ENCODE measurements around the gene WDR27.

WDR27 gene

GRCh38 chr6:169503422-169504152 is 198.2 kb downstream of the WDR27 start:
- TF ChIP-seq ISL1 (CRISPR knock-in tag; IDR thresholded peaks at IDR 0.05): no peak
- TF ChIP-seq PATZ1 (CRISPR knock-in tag; IDR thresholded peaks at IDR 0.05; ENCODE audit: borderline replicate concordance): no peak
- no peak for TF ChIP-seq OSR1 (CRISPR knock-in tag; IDR thresholded peaks at IDR 0.05)
- TF ChIP-seq ZNF8 (CRISPR knock-in tag; IDR thresholded peaks at IDR 0.05): no peak
- TF ChIP-seq ZFP30 (CRISPR knock-in tag; IDR thresholded peaks at IDR 0.05): no peak
- no peak for TF ChIP-seq CREB5 (CRISPR knock-in tag; IDR thresholded peaks at IDR 0.05; ENCODE audit: low read depth)
- TF ChIP-seq PPARA (CRISPR knock-in tag; IDR thresholded peaks at IDR 0.05; ENCODE audit: borderline replicate concordance): no peak
- no peak for TF ChIP-seq ZFP3 (CRISPR knock-in tag; IDR thresholded peaks at IDR 0.05)
- TF ChIP-seq CSDC2 (CRISPR knock-in tag; IDR thresholded peaks at IDR 0.05): no peak
- no peak for TF ChIP-seq TCF4 (CRISPR knock-in tag; IDR thresholded peaks at IDR 0.05; ENCODE audit: borderline replicate concordance)
- no peak for TF ChIP-seq ARNTL (CRISPR knock-in tag; IDR thresholded peaks at IDR 0.05; ENCODE audit: borderline replicate concordance, low read depth)
- no peak for TF ChIP-seq TOX (CRISPR knock-in tag; IDR thresholded peaks at IDR 0.05; ENCODE audit: borderline replicate concordance)
- no peak for TF ChIP-seq SNAI2 (CRISPR knock-in tag; IDR thresholded peaks at IDR 0.05)
- no peak for TF ChIP-seq POU6F1 (CRISPR knock-in tag; IDR thresholded peaks at IDR 0.05; ENCODE audit: borderline replicate concordance, low read depth)
- no peak for TF ChIP-seq TSHZ2 (CRISPR knock-in tag; IDR thresholded peaks at IDR 0.05)
- no peak for TF ChIP-seq GLIS3 (CRISPR knock-in tag; IDR thresholded peaks at IDR 0.05)
- no peak for TF ChIP-seq ZNF565 (CRISPR knock-in tag; conservative IDR thresholded peaks at IDR 0.05; ENCODE audit: low read depth)
- no peak for TF ChIP-seq ZC3H10 (CRISPR knock-in tag; IDR thresholded peaks at IDR 0.05)
- ATAC-seq: no peak

GRCh38 chr6:169502445-169502844 is 199.4 kb downstream of the WDR27 start:
- TF ChIP-seq BACH2 (CRISPR knock-in tag; IDR thresholded peaks at IDR 0.05; ENCODE audit: borderline replicate concordance) (no peak), TCF4 (CRISPR knock-in tag; IDR thresholded peaks at IDR 0.05; ENCODE audit: borderline replicate concordance) (no peak), ZNF8 (CRISPR knock-in tag; IDR thresholded peaks at IDR 0.05) (no peak), POU6F1 (CRISPR knock-in tag; IDR thresholded peaks at IDR 0.05; ENCODE audit: borderline replicate concordance, low read depth) (no peak), TSHZ2 (CRISPR knock-in tag; IDR thresholded peaks at IDR 0.05) (no peak)
- no peak for ATAC-seq
